ENCODE measurements around the gene LY6G5C.

DNA sequence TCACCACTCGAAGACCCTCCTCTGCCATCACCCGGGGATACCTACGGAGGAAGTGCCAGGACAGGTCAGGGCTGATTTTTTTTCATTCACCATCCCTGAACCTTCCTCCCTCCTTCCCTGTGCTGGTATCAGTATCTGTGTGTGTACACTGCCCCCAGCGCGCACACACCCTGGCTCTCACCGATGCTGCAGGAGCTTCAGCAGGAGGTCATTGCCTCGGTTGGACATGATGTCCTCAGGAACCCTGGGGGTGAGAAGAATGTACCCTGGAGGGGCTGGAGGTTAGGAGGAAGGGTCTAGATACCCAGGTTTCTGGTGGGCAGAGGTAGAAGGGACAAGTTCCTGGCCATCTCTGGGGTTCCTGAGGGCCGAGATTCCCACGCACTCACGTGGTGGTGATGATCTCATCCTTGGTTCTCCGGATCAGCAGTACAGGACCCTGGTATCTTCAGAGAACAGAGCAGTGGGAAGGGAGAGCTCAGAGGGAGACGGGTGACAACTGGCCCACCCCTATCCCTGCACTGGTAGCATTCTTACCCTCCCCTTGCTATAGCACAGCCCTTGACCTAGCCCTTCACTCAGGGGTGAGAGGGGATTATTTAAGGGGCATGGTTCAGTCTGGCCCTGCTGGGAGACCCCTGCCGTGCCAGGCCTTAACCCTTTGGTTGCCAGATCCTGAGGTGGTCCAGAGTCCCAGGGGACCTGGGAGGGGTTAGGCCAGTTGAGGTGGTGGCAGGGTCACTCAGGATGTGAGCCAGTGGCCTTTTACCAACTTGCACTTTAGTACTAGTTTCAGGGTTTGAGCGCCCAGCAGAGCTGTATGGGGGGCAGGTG lies 7.2 kb upstream of the LY6G5C start:
- TF ChIP-seq, protein P1, sequence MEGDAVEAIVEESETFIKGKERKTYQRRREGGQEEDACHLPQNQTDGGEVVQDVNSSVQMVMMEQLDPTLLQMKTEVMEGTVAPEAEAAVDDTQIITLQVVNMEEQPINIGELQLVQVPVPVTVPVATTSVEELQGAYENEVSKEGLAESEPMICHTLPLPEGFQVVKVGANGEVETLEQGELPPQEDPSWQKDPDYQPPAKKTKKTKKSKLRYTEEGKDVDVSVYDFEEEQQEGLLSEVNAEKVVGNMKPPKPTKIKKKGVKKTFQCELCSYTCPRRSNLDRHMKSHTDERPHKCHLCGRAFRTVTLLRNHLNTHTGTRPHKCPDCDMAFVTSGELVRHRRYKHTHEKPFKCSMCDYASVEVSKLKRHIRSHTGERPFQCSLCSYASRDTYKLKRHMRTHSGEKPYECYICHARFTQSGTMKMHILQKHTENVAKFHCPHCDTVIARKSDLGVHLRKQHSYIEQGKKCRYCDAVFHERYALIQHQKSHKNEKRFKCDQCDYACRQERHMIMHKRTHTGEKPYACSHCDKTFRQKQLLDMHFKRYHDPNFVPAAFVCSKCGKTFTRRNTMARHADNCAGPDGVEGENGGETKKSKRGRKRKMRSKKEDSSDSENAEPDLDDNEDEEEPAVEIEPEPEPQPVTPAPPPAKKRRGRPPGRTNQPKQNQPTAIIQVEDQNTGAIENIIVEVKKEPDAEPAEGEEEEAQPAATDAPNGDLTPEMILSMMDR (IDR thresholded peaks at IDR 0.05; ENCODE audit: insufficient read depth, low read depth, low read length): no peak
- TF ChIP-seq EZH2 (IDR thresholded peaks at IDR 0.05; ENCODE audit: insufficient read depth, low read length): no peak
